ENCODE measurements around the gene GLTPD2.
A peak's percentile ranks its signal among the peaks of the same experiment; 100 is the strongest.

GLTPD2 gene

GRCh38 chr17:4788807-4789700, at the start of gene GLTPD2:
Gene GLTPD2 (plus strand): TSS chr17:4788964. CDS start chr17:4789012, 48 bp downstream.
- Histone ChIP-seq H3K4me1 (ENCODE audit: insufficient read depth, low read length) (peaks cover 4% of the 10 kb centered on the region), H3K9me3 (ENCODE audit: low read length) (no peaks in the 10 kb centered on the region), H2AFZ (ENCODE audit: low read depth, low read length) (peak within 1 kb of the TSS; percentile 51), H3K4me3 (ENCODE audit: low read length) (peak within 1 kb of the TSS; percentile 50), H3K36me3 (ENCODE audit: insufficient read depth, low read length) (no peaks in the 10 kb centered on the region), H3K27me3 (ENCODE audit: insufficient read depth, low read length) (no peaks in the 10 kb centered on the region)

- Histone ChIP-seq H3K9me3 (ENCODE audit: low read length) (peaks cover 3% of the 10 kb centered on the region), H3K36me3 (ENCODE audit: insufficient read depth, low read length) (no peaks in the 10 kb centered on the region), H3K27me3 (ENCODE audit: insufficient read depth, low read length) (peaks cover 69% of the 10 kb centered on the region), H3K4me1 (ENCODE audit: insufficient read depth, low read length) (peaks cover 6% of the 10 kb centered on the region), H3K4me3 (ENCODE audit: low read length) (peak within 1 kb of the TSS; percentile 43), H2AFZ (ENCODE audit: low read depth, low read length) (peak within 1 kb of the TSS; percentile 91)
Observed at GRCh38 chr17:4739122-4740024, 49.4 kb upstream of the GLTPD2 start, which contains the start of the genes CXCL16 and ZMYND15. Gene CXCL16 (minus strand): TSS chr17:4739928. CDS start chr17:4739339, 589 bp downstream. Gene ZMYND15 (plus strand): TSS chr17:4739833. CDS start chr17:4740549, 716 bp downstream.

- peak overlapping the region; percentile 91 for H2AFZ ChIP-seq (ENCODE audit: low read depth, low read length)
- peak overlapping the region; percentile 43 for H3K4me3 ChIP-seq (ENCODE audit: low read length)
- H3K4me1 ChIP-seq (ENCODE audit: insufficient read depth, low read length), result peaks cover 6% of the 10 kb centered on the region
- peaks cover 3% of the 10 kb centered on the region for H3K9me3 ChIP-seq (ENCODE audit: low read length)
- no peaks in the 10 kb centered on the region for H3K36me3 ChIP-seq (ENCODE audit: insufficient read depth, low read length)
- peaks cover 75% of the 10 kb centered on the region for H3K27me3 ChIP-seq (ENCODE audit: insufficient read depth, low read length)
Observed at GRCh38 chr17:4740025-4740351, 48.8 kb upstream of the GLTPD2 start.

- no peaks in the 10 kb centered on the region for H3K36me3 ChIP-seq (ENCODE audit: insufficient read depth, low read length)
- no peak overlapping the region for H2AFZ ChIP-seq (ENCODE audit: low read depth, low read length)
- H3K27me3 ChIP-seq (ENCODE audit: insufficient read depth, low read length), result peaks cover 81% of the 10 kb centered on the region
- peaks cover 9% of the 10 kb centered on the region for H3K4me1 ChIP-seq (ENCODE audit: insufficient read depth, low read length)
- H3K4me3 ChIP-seq (ENCODE audit: low read length), result no peak overlapping the region
- H3K9me3 ChIP-seq (ENCODE audit: low read length), result peaks cover 3% of the 10 kb centered on the region
Observed at GRCh38 chr17:4740584-4740983, 48.2 kb upstream of the GLTPD2 start.

- H3K27me3 ChIP-seq (ENCODE audit: insufficient read depth, low read length), result peaks cover 84% of the 10 kb centered on the region
- peaks cover 9% of the 10 kb centered on the region for H3K4me1 ChIP-seq (ENCODE audit: insufficient read depth, low read length)
- H2AFZ ChIP-seq (ENCODE audit: low read depth, low read length), result no peak overlapping the region
- no peaks in the 10 kb centered on the region for H3K36me3 ChIP-seq (ENCODE audit: insufficient read depth, low read length)
- no peak overlapping the region for H3K4me3 ChIP-seq (ENCODE audit: low read length)
- peaks cover 3% of the 10 kb centered on the region for H3K9me3 ChIP-seq (ENCODE audit: low read length)
Observed at GRCh38 chr17:4741544-4741943, 47.2 kb upstream of the GLTPD2 start.

GRCh38 chr17:4742133-4742532, 46.6 kb upstream of the GLTPD2 start:
- H3K4me1 ChIP-seq (ENCODE audit: insufficient read depth, low read length), result peaks cover 9% of the 10 kb centered on the region
- peaks cover 85% of the 10 kb centered on the region for H3K27me3 ChIP-seq (ENCODE audit: insufficient read depth, low read length)

GRCh38 chr17:4742629-4743028, 46.1 kb upstream of the GLTPD2 start:
- Histone ChIP-seq H2AFZ (ENCODE audit: low read depth, low read length) (no peak overlapping the region), H3K27me3 (ENCODE audit: insufficient read depth, low read length) (peaks cover 85% of the 10 kb centered on the region), H3K4me3 (ENCODE audit: low read length) (no peak overlapping the region), H3K4me1 (ENCODE audit: insufficient read depth, low read length) (peaks cover 9% of the 10 kb centered on the region), H3K36me3 (ENCODE audit: insufficient read depth, low read length) (no peaks in the 10 kb centered on the region), H3K9me3 (ENCODE audit: low read length) (peaks cover 3% of the 10 kb centered on the region)

More at GRCh38 chr17:4742133-4742532, 46.6 kb upstream of the GLTPD2 start:
- H2AFZ ChIP-seq (ENCODE audit: low read depth, low read length), result no peak overlapping the region
- peaks cover 3% of the 10 kb centered on the region for H3K9me3 ChIP-seq (ENCODE audit: low read length)
- H3K36me3 ChIP-seq (ENCODE audit: insufficient read depth, low read length), result no peaks in the 10 kb centered on the region
- H3K4me3 ChIP-seq (ENCODE audit: low read length), result no peak overlapping the region

- Histone ChIP-seq H3K36me3 (ENCODE audit: insufficient read depth, low read length) (no peaks in the 10 kb centered on the region), H3K27me3 (ENCODE audit: insufficient read depth, low read length) (peaks cover 81% of the 10 kb centered on the region), H2AFZ (ENCODE audit: low read depth, low read length) (no peak overlapping the region), H3K4me1 (ENCODE audit: insufficient read depth, low read length) (peaks cover 9% of the 10 kb centered on the region), H3K4me3 (ENCODE audit: low read length) (no peak overlapping the region), H3K9me3 (ENCODE audit: low read length) (peaks cover 3% of the 10 kb centered on the region)
Observed at GRCh38 chr17:4743216-4743615, 45.5 kb upstream of the GLTPD2 start.

GRCh38 chr17:4743898-4744297, 44.9 kb upstream of the GLTPD2 start:
- Histone ChIP-seq H3K9me3 (ENCODE audit: low read length) (peaks cover 3% of the 10 kb centered on the region), H3K36me3 (ENCODE audit: insufficient read depth, low read length) (no peaks in the 10 kb centered on the region), H3K4me3 (ENCODE audit: low read length) (no peak overlapping the region), H2AFZ (ENCODE audit: low read depth, low read length) (no peak overlapping the region), H3K27me3 (ENCODE audit: insufficient read depth, low read length) (peaks cover 74% of the 10 kb centered on the region), H3K4me1 (ENCODE audit: insufficient read depth, low read length) (peaks cover 9% of the 10 kb centered on the region)

GRCh38 chr17:4744999-4745969, 43.5 kb upstream of the GLTPD2 start:
- Histone ChIP-seq H3K9me3 (ENCODE audit: low read length) (peaks cover 3% of the 10 kb centered on the region), H2AFZ (ENCODE audit: low read depth, low read length) (no peak overlapping the region), H3K36me3 (ENCODE audit: insufficient read depth, low read length) (no peaks in the 10 kb centered on the region), H3K27me3 (ENCODE audit: insufficient read depth, low read length) (peaks cover 61% of the 10 kb centered on the region), H3K4me3 (ENCODE audit: low read length) (no peak overlapping the region), H3K4me1 (ENCODE audit: insufficient read depth, low read length) (peaks cover 4% of the 10 kb centered on the region)

- Histone ChIP-seq H3K36me3 (ENCODE audit: insufficient read depth, low read length) (no peaks in the 10 kb centered on the region), H3K27me3 (ENCODE audit: insufficient read depth, low read length) (peaks cover 35% of the 10 kb centered on the region), H3K4me3 (ENCODE audit: low read length) (no peak overlapping the region), H2AFZ (ENCODE audit: low read depth, low read length) (no peak overlapping the region), H3K9me3 (ENCODE audit: low read length) (no peaks in the 10 kb centered on the region), H3K4me1 (ENCODE audit: insufficient read depth, low read length) (peaks cover 4% of the 10 kb centered on the region)
Observed at GRCh38 chr17:4747847-4748246, 40.9 kb upstream of the GLTPD2 start.

- Histone ChIP-seq H3K4me1 (ENCODE audit: insufficient read depth, low read length) (peaks cover 4% of the 10 kb centered on the region), H3K36me3 (ENCODE audit: insufficient read depth, low read length) (no peaks in the 10 kb centered on the region), H3K4me3 (ENCODE audit: low read length) (no peak overlapping the region), H3K9me3 (ENCODE audit: low read length) (no peaks in the 10 kb centered on the region), H2AFZ (ENCODE audit: low read depth, low read length) (no peak overlapping the region), H3K27me3 (ENCODE audit: insufficient read depth, low read length) (peaks cover 27% of the 10 kb centered on the region)
Observed at GRCh38 chr17:4748686-4749085, 40.1 kb upstream of the GLTPD2 start.
